ENCODE results near the gene PRRC2C.

DNA sequence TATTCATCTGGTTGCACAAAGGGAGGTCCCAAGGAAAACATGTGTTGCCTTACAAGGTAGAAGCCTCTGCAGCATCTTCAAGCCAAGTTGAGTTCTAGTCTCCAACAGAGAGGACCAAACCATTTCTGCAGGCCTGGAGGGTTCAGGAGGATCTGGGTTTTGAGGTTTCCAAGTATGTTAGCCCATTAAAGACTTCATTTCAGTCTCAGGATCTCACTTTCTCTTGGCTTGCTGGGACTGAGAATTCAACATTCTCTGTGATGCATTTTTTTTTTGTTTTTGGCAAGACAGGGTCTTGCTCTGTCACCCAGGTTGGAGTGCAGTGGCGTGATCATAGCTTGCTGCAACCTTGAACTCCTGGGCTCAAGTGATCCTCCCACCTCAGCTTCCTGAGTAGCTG lies 128.0 kb downstream of the PRRC2C start:
- TF ChIP-seq TAF1 (IDR thresholded peaks at IDR 0.05; ENCODE audit: borderline replicate concordance, insufficient read depth, low read length) (no peak), FOXP2 (optimal IDR thresholded peaks at IDR 0.05; ENCODE audit: borderline replicate concordance, extremely low read depth, extremely low read length, insufficient read depth) (no peak)

Measured in PFSK-1 (cell line).